Measurements from ENCODE around the gene ATP6V1C2.
"Not testable (repeated sequence)": the region's sequence is repeated elsewhere in the genome, so short reads cannot be mapped to it uniquely, and the experiment has no call there.

The ATP6V1C2 gene

GRCh38 chr2:10794876-10795275, 73.4 kb downstream of the ATP6V1C2 start:
- DNase-seq (ENCODE audit: low read depth, low spot score): no peak
- in situ Hi-C loops (cut with HindIII; ENCODE audit: low sequenced_read_pairs): no loop called here
- TF ChIP-seq, protein P1, sequence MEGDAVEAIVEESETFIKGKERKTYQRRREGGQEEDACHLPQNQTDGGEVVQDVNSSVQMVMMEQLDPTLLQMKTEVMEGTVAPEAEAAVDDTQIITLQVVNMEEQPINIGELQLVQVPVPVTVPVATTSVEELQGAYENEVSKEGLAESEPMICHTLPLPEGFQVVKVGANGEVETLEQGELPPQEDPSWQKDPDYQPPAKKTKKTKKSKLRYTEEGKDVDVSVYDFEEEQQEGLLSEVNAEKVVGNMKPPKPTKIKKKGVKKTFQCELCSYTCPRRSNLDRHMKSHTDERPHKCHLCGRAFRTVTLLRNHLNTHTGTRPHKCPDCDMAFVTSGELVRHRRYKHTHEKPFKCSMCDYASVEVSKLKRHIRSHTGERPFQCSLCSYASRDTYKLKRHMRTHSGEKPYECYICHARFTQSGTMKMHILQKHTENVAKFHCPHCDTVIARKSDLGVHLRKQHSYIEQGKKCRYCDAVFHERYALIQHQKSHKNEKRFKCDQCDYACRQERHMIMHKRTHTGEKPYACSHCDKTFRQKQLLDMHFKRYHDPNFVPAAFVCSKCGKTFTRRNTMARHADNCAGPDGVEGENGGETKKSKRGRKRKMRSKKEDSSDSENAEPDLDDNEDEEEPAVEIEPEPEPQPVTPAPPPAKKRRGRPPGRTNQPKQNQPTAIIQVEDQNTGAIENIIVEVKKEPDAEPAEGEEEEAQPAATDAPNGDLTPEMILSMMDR (IDR thresholded peaks at IDR 0.05; ENCODE audit: low read depth, low read length): no peak
- H3K4me3 ChIP-seq (ENCODE audit: low read depth, low read length): no peak overlapping the region

DNA sequence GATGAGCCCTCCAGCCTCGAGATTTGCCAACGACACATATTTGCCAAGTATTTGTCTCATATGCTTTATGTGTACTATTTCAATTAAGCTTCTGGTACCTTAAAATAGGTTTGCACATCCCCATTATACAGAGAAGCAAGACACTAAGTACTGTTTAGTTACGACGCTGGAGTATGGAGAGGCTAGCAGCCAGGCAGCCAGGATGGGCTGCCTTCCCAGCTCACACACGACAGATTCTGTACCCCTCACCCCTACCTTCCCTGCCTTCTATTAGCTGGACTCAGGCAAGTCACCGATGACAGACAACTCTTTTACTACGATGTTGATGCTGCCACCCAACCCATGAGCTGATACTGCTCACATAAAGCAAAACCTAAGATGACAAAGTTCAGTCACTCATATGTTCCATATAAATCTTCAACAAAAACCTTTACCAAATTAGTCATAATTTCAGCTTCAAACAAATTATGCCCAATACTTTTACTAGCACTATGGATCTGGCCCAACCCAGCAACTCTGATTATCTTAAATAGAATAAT, 74.1 kb downstream of the ATP6V1C2 start:
- in situ Hi-C loops (cut with HindIII; ENCODE audit: low sequenced_read_pairs): no loop called here
- no peak overlapping the region for H3K4me3 ChIP-seq (ENCODE audit: low read depth, low read length)

DNA sequence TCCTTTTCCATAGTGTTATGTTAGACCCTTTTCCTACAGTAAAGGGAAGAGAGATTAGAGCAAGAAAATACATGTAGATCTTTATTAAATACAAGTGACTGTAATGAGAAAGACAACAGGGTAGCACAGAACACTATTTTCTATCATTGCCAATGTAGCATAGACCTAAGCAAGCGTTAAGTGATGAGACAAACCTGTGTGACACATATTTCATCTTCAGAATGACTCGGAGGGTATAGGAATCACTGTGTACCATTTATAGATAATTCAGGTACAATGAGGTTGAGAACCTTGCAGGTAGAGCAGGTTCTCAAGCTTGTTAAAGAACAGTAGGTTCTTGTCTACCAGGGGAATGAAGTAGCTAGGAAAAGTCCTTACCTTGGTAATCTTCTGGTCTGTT, 75.3 kb downstream of the ATP6V1C2 start:
- TF ChIP-seq, protein P1 (IDR thresholded peaks at IDR 0.05; ENCODE audit: low read depth, low read length): no peak
- no peak overlapping the region for H3K4me3 ChIP-seq (ENCODE audit: low read depth, low read length)
- in situ Hi-C loops (cut with HindIII; ENCODE audit: low sequenced_read_pairs): no loop called here
- no peak for DNase-seq (ENCODE audit: low read depth, low spot score)

More for the DNA sequence above, 74.1 kb downstream of the ATP6V1C2 start:
- DNase-seq (ENCODE audit: low read depth, low spot score): no peak
- TF ChIP-seq, protein P1 (IDR thresholded peaks at IDR 0.05; ENCODE audit: low read depth, low read length): no peak

- DNase-seq (ENCODE audit: low read depth, low spot score): no peak
- in situ Hi-C loops (cut with HindIII; ENCODE audit: low sequenced_read_pairs): no loop called here
- TF ChIP-seq, protein P1 (IDR thresholded peaks at IDR 0.05; ENCODE audit: low read depth, low read length): no peak
- no peak overlapping the region for H3K4me3 ChIP-seq (ENCODE audit: low read depth, low read length)
Observed at GRCh38 chr2:10798783-10799182, 77.4 kb downstream of the ATP6V1C2 start.

GRCh38 chr2:10800163-10800562, 78.7 kb downstream of the ATP6V1C2 start:
- TF ChIP-seq, protein P1 (IDR thresholded peaks at IDR 0.05; ENCODE audit: low read depth, low read length): no peak
- in situ Hi-C loops (cut with HindIII; ENCODE audit: low sequenced_read_pairs): no loop called here
- no peak overlapping the region for H3K4me3 ChIP-seq (ENCODE audit: low read depth, low read length)
- DNase-seq (ENCODE audit: low read depth, low spot score): no peak

DNA sequence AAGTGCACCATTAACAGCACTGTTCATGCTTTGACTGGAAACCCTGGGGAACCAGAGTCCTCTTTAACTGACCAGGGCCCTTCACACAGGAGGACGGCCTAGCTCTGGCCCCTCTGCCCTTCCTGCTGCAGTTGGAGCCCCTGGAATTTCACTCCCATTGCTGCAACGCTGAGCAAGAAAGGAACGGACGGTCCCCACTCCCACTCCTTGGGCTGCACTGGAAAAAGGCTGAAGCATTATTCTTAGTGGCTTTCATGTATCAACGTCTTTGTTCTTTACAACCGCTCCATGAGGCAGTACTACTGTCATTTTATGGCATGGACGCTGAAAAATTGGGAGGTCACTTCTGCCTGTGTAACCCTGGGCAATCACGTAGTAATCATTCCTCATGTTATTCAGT, 81.2 kb downstream of the ATP6V1C2 start:
- TF ChIP-seq, protein P1 (IDR thresholded peaks at IDR 0.05; ENCODE audit: low read depth, low read length): no peak
- no peak overlapping the region for H3K4me3 ChIP-seq (ENCODE audit: low read depth, low read length)
- DNase-seq (ENCODE audit: low read depth, low spot score): no peak
- in situ Hi-C loops (cut with HindIII; ENCODE audit: low sequenced_read_pairs): no loop called here

GRCh38 chr2:10805990-10806389, 84.6 kb downstream of the ATP6V1C2 start:
- H3K4me3 ChIP-seq (ENCODE audit: low read depth, low read length); in situ Hi-C loops (cut with HindIII; ENCODE audit: low sequenced_read_pairs); DNase-seq (ENCODE audit: low read depth, low spot score): not testable (repeated sequence)

Data from astrocyte of the spinal cord (primary cell).